Measurements from ENCODE around the gene PELI3. TPM values are rescaled to one million over a fixed set of nuclear protein-coding genes. Genes with fewer than 3 reads are reported as not detected.
A peak's percentile ranks its signal among the peaks of the same experiment; 100 is the strongest.

PELI3 gene
- total RNA-seq, 2 experiments from 2014 or later, result 20.7 to 23.8 TPM

- no peak overlapping the region for H3K4me3 ChIP-seq (ENCODE audit: low read length)
- peaks cover 22% of the 10 kb centered on the region for H3K36me3 ChIP-seq (ENCODE audit: insufficient read depth, low read length)
- Mint-ChIP-seq H3K4me3 (peak overlapping the region; percentile 92), H3K36me3 (ENCODE audit: low read depth) (peaks cover 16% of the 10 kb centered on the region), H3K4me1 (ENCODE audit: low read depth) (peaks cover 27% of the 10 kb centered on the region), H3K27ac (no peak overlapping the region), H3K27me3 (no peaks in the 10 kb centered on the region), H3K9me3 (no peaks in the 10 kb centered on the region)
- TF ChIP-seq, protein P1, sequence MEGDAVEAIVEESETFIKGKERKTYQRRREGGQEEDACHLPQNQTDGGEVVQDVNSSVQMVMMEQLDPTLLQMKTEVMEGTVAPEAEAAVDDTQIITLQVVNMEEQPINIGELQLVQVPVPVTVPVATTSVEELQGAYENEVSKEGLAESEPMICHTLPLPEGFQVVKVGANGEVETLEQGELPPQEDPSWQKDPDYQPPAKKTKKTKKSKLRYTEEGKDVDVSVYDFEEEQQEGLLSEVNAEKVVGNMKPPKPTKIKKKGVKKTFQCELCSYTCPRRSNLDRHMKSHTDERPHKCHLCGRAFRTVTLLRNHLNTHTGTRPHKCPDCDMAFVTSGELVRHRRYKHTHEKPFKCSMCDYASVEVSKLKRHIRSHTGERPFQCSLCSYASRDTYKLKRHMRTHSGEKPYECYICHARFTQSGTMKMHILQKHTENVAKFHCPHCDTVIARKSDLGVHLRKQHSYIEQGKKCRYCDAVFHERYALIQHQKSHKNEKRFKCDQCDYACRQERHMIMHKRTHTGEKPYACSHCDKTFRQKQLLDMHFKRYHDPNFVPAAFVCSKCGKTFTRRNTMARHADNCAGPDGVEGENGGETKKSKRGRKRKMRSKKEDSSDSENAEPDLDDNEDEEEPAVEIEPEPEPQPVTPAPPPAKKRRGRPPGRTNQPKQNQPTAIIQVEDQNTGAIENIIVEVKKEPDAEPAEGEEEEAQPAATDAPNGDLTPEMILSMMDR (IDR thresholded peaks at IDR 0.05), result no peak
- ATAC-seq (ENCODE audit: poor library complexity) (no peak), DNase-seq (no peak)
- ChIA-PET POLR2A (interaction anchor here (4.3 to 4.9 kb wide), 2 partner anchors 11 to 30 kb away, joined by 35 to 88 read pairs; partner anchors contain the start of genes DPP3 and MRPL11), CTCF (interaction anchor here (1.3 kb wide), 2 partner anchors 10 to 30 kb away, joined by 4 to 5 read pairs; partner anchors contain the start of gene MRPL11)
- peaks cover 26% of the 10 kb centered on the region for H3K4me1 ChIP-seq (ENCODE audit: insufficient read depth, low read length)
- intact Hi-C loops (cut with DNase I, micrococcal nuclease), result loop anchor here in 1 of 2 experiments (5.0 kb wide), 2 partner anchors 149 to 946 kb away; partner anchors contain the start of gene RBM14
- H3K27me3 ChIP-seq (ENCODE audit: control insufficient read depth in 1 of 2, insufficient read depth in 2 of 2, low read length in 2 of 2), result no peaks in the 10 kb centered on the region
- H3K27ac ChIP-seq (ENCODE audit: low read depth in 1 of 2, low read length in 2 of 2), result no peak overlapping the region
- no peaks in the 10 kb centered on the region for H3K9me3 ChIP-seq (ENCODE audit: control insufficient read depth in 1 of 2, insufficient read depth in 1 of 2, low read length in 2 of 2)
Observed at GRCh38 chr11:66468691-66469090, 2.0 kb downstream of the PELI3 start.

- Mint-ChIP-seq H3K4me1 (ENCODE audit: low read depth) (peaks cover 27% of the 10 kb centered on the region), H3K27ac (no peak overlapping the region), H3K36me3 (ENCODE audit: low read depth) (peaks cover 22% of the 10 kb centered on the region), H3K4me3 (peak overlapping the region; percentile 25), H3K9me3 (no peaks in the 10 kb centered on the region), H3K27me3 (no peaks in the 10 kb centered on the region)
- Histone ChIP-seq H3K36me3 (ENCODE audit: insufficient read depth, low read length) (peaks cover 30% of the 10 kb centered on the region), H3K27ac (ENCODE audit: low read depth in 1 of 2, low read length in 2 of 2) (no peak overlapping the region), H3K4me1 (ENCODE audit: insufficient read depth, low read length) (peaks cover 26% of the 10 kb centered on the region), H3K27me3 (ENCODE audit: control insufficient read depth in 1 of 2, insufficient read depth in 2 of 2, low read length in 2 of 2) (no peaks in the 10 kb centered on the region), H3K9me3 (ENCODE audit: control insufficient read depth in 1 of 2, insufficient read depth in 1 of 2, low read length in 2 of 2) (no peaks in the 10 kb centered on the region), H3K4me3 (ENCODE audit: low read length) (no peak overlapping the region)
- DNase-seq (no peak), ATAC-seq (ENCODE audit: poor library complexity) (no peak)
- ChIA-PET CTCF (interaction anchor here (1.3 kb wide), 2 partner anchors 9 to 31 kb away, joined by 4 to 5 read pairs; partner anchors contain the start of gene MRPL11), POLR2A (interaction anchor here (0.6 to 4.9 kb wide), 4 partner anchors 10 to 374 kb away, joined by 3 to 88 read pairs (median 3); partner anchors contain the start of genes DPP3 and MRPL11)
- TF ChIP-seq, protein P1 (IDR thresholded peaks at IDR 0.05), result no peak
- intact Hi-C loops (cut with DNase I, micrococcal nuclease), result loop anchor here in 1 of 2 experiments (5.0 kb wide), 2 partner anchors 148 to 947 kb away; partner anchors contain the start of gene RBM14
Observed at GRCh38 chr11:66469441-66469840, 2.7 kb downstream of the PELI3 start.

GRCh38 chr11:66470015-66470414, 3.3 kb downstream of the PELI3 start:
- H3K9me3 Mint-ChIP-seq, result no peaks in the 10 kb centered on the region
- H3K4me3 Mint-ChIP-seq, result peak overlapping the region; percentile 27
- Histone ChIP-seq H3K9me3 (ENCODE audit: control insufficient read depth in 1 of 2, insufficient read depth in 1 of 2, low read length in 2 of 2) (no peaks in the 10 kb centered on the region), H3K27ac (ENCODE audit: low read depth in 1 of 2, low read length in 2 of 2) (no peak overlapping the region), H3K4me1 (ENCODE audit: insufficient read depth, low read length) (peaks cover 26% of the 10 kb centered on the region), H3K27me3 (ENCODE audit: control insufficient read depth in 1 of 2, insufficient read depth in 2 of 2, low read length in 2 of 2) (no peaks in the 10 kb centered on the region), H3K36me3 (ENCODE audit: insufficient read depth, low read length) (peaks cover 30% of the 10 kb centered on the region), H3K4me3 (ENCODE audit: low read length) (no peak overlapping the region)
- intact Hi-C loops (cut with DNase I, micrococcal nuclease), result loop anchor here in 1 of 2 experiments (5.0 kb wide), 1 partner anchor 122 kb away; the partner anchor contains the start of genes CCDC87 and CCS
- H3K4me1 Mint-ChIP-seq (ENCODE audit: low read depth), result peaks cover 27% of the 10 kb centered on the region
- POLR2A ChIA-PET, result interaction anchor here (0.6 to 4.9 kb wide), 4 partner anchors 9 to 374 kb away, joined by 3 to 88 read pairs (median 3); partner anchors contain the start of genes DPP3 and MRPL11
- DNase-seq (no peak), ATAC-seq (ENCODE audit: poor library complexity) (no peak)
- H3K36me3 Mint-ChIP-seq (ENCODE audit: low read depth), result peaks cover 22% of the 10 kb centered on the region
- TF ChIP-seq, protein P1 (IDR thresholded peaks at IDR 0.05), result no peak
- H3K27ac Mint-ChIP-seq, result no peak overlapping the region
- no peaks in the 10 kb centered on the region for H3K27me3 Mint-ChIP-seq
- CTCF ChIA-PET, result no interaction called here

All from CD4-positive, alpha-beta T cell (primary cell).